Measurements from ENCODE around the gene SH3D21.

DNA sequence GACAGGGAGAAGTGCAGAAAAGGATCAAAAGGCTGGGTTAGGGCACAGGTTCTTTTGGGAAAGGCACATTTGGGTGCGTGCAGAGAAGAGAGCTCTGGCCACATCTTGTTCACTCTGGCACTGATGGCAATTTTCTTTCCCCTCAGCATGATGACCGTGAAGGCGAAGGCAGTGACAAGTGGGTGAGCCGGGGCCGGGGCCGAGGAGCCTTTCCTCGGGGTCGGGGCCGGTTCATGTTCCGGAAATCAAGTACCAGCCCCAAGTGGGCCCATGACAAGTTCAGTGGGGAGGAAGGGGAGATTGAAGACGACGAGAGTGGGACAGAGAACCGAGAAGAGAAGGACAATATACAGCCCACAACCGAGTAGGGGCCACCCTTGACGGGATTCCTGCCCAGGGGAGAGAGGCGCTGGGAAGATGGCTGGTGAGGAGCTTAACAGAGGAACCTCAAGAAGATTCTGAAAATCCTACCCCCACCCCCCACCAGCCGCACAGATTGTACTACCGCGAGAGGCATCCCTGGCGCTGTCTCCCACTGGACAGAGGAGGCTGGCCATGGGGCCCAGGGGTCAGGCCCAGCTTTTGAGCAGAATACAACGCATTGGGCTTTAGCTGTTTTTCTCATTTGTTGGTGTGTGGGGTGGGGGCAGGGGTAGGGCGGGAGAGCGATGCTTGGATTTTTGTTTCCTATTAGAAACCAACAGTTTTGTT, 2.4 kb upstream of the SH3D21 start:
- TF ChIP-seq, protein P1, sequence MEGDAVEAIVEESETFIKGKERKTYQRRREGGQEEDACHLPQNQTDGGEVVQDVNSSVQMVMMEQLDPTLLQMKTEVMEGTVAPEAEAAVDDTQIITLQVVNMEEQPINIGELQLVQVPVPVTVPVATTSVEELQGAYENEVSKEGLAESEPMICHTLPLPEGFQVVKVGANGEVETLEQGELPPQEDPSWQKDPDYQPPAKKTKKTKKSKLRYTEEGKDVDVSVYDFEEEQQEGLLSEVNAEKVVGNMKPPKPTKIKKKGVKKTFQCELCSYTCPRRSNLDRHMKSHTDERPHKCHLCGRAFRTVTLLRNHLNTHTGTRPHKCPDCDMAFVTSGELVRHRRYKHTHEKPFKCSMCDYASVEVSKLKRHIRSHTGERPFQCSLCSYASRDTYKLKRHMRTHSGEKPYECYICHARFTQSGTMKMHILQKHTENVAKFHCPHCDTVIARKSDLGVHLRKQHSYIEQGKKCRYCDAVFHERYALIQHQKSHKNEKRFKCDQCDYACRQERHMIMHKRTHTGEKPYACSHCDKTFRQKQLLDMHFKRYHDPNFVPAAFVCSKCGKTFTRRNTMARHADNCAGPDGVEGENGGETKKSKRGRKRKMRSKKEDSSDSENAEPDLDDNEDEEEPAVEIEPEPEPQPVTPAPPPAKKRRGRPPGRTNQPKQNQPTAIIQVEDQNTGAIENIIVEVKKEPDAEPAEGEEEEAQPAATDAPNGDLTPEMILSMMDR (IDR thresholded peaks at IDR 0.05 in 4 of 5, conservative IDR thresholded peaks at IDR 0.05 in 1 of 5) = no peak
- TF ChIP-seq POLR2A (IDR thresholded peaks at IDR 0.05) = no peak
